Stimulated activated memory B cell treated with anti-CD40 and anti-IgM and Interleukin-4, amounts not matched to agents 10 μg/mL and 1 μg/mL and 100 μg/mL, for 72 hours (primary cell): ENCODE data around the gene POC1B.

Experiments
- ATAC-seq: fragments of 150-1000 bp; cut with Tn5 transposase; 2 replicates; pipeline ENCODE4 v1.10.0; 2021
- H3K27ac Mint-ChIP-seq: one replicate; pipeline ENCODE4 v1.8.0; 2022; ENCODE audit warnings: mild to moderate bottlenecking, mixed read lengths
- H3K27me3 Mint-ChIP-seq: one replicate; pipeline ENCODE4 v1.8.0; 2022; ENCODE audit warnings: mixed read lengths
- H3K36me3 Mint-ChIP-seq: one replicate; pipeline ENCODE4 v1.8.0; 2022; ENCODE audit warnings: mixed read lengths
- H3K4me1 Mint-ChIP-seq: one replicate; pipeline ENCODE4 v1.8.0; 2022; ENCODE audit warnings: mixed read lengths
- H3K4me3 Mint-ChIP-seq: one replicate; pipeline ENCODE4 v1.8.0; 2022; ENCODE audit warnings: mild to moderate bottlenecking, moderate library complexity, mixed read lengths
- H3K9me3 Mint-ChIP-seq: one replicate; pipeline ENCODE4 v1.8.0; 2022; ENCODE audit warnings: mixed read lengths

The POC1B gene

GRCh38 chr12:89437231-89437630 lies 88.6 kb downstream of the POC1B start:
- Mint-ChIP-seq H3K27ac (no peak overlapping the region), H3K36me3 (peaks cover 58% of the 10 kb centered on the region)

DNA sequence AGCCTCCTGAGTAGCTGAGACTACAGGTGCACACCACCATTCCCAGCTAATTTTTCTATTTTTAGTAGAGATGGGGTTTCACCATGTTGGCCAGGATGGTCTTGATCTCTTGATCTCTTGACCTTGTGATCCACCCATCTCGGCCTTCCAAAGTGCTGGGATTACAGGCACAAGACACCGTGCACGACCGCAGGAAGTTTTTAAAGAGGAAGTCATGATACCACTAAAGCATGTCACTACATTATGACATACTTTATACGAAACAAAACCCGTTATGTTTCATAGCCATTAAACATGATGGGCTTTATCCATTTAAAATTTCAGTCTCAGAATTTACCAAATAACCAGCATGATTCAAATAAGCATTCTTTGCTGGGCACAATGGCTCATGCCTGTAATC lies 89.8 kb downstream of the POC1B start:
- H3K27ac Mint-ChIP-seq: no peak overlapping the region
- peaks cover 2% of the 10 kb centered on the region for H3K9me3 Mint-ChIP-seq
- H3K27me3 Mint-ChIP-seq: no peaks in the 10 kb centered on the region
- H3K4me3 Mint-ChIP-seq: no peak overlapping the region
- no peaks in the 10 kb centered on the region for H3K4me1 Mint-ChIP-seq
- ATAC-seq: no peak
- peaks cover 47% of the 10 kb centered on the region for H3K36me3 Mint-ChIP-seq

More at GRCh38 chr12:89437231-89437630, 88.6 kb downstream of the POC1B start:
- peaks cover 2% of the 10 kb centered on the region for H3K9me3 Mint-ChIP-seq
- no peaks in the 10 kb centered on the region for H3K4me1 Mint-ChIP-seq
- ATAC-seq: no peak
- H3K4me3 Mint-ChIP-seq: no peak overlapping the region
- no peaks in the 10 kb centered on the region for H3K27me3 Mint-ChIP-seq

GRCh38 chr12:89433634-89434033 lies 92.2 kb downstream of the POC1B start:
- Mint-ChIP-seq H3K4me1 (peaks cover 6% of the 10 kb centered on the region), H3K4me3 (no peak overlapping the region), H3K9me3 (peaks cover 2% of the 10 kb centered on the region), H3K27me3 (no peaks in the 10 kb centered on the region), H3K36me3 (peaks cover 32% of the 10 kb centered on the region), H3K27ac (no peak overlapping the region)
- ATAC-seq: no peak

DNA sequence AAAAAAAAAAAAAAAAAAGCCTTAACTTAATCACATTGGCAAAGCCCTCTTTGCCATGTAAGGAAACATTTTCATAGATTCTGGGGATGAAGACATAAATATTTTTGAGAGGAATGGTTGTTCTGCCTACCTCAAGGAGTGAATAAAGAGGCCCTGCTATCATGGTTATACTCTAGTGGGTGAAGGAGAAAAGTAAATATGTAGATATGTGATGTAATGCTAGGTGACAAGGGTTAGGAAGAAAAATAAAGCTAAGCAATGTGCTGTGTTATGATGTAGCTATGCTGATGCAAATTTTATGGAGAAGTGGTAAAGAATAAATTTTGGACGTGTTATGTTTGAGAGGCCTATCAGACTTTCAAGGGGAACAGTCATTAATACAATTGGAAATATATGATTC lies 93.5 kb downstream of the POC1B start:
- no peak overlapping the region for H3K27ac Mint-ChIP-seq
- peaks cover 18% of the 10 kb centered on the region for H3K4me1 Mint-ChIP-seq
- no peak for ATAC-seq
- no peak overlapping the region for H3K4me3 Mint-ChIP-seq
- H3K36me3 Mint-ChIP-seq: peaks cover 23% of the 10 kb centered on the region
- no peaks in the 10 kb centered on the region for H3K27me3 Mint-ChIP-seq
- no peaks in the 10 kb centered on the region for H3K9me3 Mint-ChIP-seq

DNA sequence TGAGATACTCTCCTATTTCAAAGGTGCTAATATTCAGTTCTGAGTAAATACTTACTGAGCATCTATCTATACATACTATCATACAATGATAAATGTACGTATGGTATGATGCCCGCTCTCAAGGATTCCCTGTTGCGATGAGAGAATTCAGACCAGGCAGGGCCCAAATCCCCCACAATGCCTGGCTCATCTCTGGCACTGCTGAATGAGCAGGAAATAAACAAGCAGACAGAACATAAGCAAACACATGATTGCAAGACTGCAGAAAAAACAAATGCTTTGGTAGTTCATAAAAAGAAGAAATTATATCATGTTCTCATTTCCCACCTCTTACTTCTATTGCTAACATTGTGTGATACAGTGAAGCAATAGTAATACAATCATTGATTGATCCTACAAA lies 96.3 kb downstream of the POC1B start:
- ATAC-seq: no peak
- Mint-ChIP-seq H3K36me3 (peaks cover 20% of the 10 kb centered on the region), H3K9me3 (no peaks in the 10 kb centered on the region), H3K27me3 (no peaks in the 10 kb centered on the region), H3K4me3 (no peak overlapping the region), H3K27ac (no peak overlapping the region), H3K4me1 (peaks cover 20% of the 10 kb centered on the region)

- H3K4me1 Mint-ChIP-seq: peaks cover 20% of the 10 kb centered on the region
- no peak overlapping the region for H3K27ac Mint-ChIP-seq
- ATAC-seq: no peak
- no peaks in the 10 kb centered on the region for H3K9me3 Mint-ChIP-seq
- peaks cover 17% of the 10 kb centered on the region for H3K36me3 Mint-ChIP-seq
- H3K27me3 Mint-ChIP-seq: no peaks in the 10 kb centered on the region
- H3K4me3 Mint-ChIP-seq: no peak overlapping the region
Observed at GRCh38 chr12:89427508-89428156, 98.2 kb downstream of the POC1B start.

GRCh38 chr12:89424846-89425245 lies 101.0 kb downstream of the POC1B start:
- Mint-ChIP-seq H3K4me1 (peaks cover 14% of the 10 kb centered on the region), H3K9me3 (no peaks in the 10 kb centered on the region), H3K4me3 (no peak overlapping the region), H3K27ac (no peak overlapping the region), H3K27me3 (no peaks in the 10 kb centered on the region), H3K36me3 (peaks cover 17% of the 10 kb centered on the region)
- no peak for ATAC-seq

DNA sequence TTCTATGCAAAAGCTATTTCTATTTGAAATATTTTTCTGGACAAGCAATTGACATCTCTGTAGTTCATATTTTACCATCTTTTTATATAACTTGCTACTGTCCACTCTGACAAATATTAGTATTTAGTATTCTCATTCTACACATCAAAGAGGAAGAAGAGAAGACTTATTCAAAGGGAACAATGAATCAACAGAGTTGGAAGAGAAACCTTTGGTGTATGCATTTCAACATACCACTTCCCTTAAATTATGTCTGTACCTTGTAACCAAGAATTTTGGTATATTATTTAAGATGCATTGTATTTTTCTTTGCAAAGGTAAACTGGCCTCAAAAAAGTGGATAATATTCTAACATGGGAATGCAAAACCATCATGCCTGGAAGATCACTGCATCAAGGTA lies 101.5 kb downstream of the POC1B start:
- Mint-ChIP-seq H3K36me3 (peaks cover 17% of the 10 kb centered on the region), H3K4me1 (peaks cover 14% of the 10 kb centered on the region), H3K27ac (no peak overlapping the region)

GRCh38 chr12:89421092-89421835 lies 104.6 kb downstream of the POC1B start:
- Mint-ChIP-seq H3K4me1 (no peaks in the 10 kb centered on the region), H3K27me3 (no peaks in the 10 kb centered on the region), H3K4me3 (no peak overlapping the region), H3K9me3 (no peaks in the 10 kb centered on the region), H3K36me3 (peaks cover 30% of the 10 kb centered on the region), H3K27ac (no peak overlapping the region)
- ATAC-seq: no peak

More for the DNA sequence above, 101.5 kb downstream of the POC1B start:
- Mint-ChIP-seq H3K9me3 (no peaks in the 10 kb centered on the region), H3K4me3 (no peak overlapping the region), H3K27me3 (no peaks in the 10 kb centered on the region)
- no peak for ATAC-seq

DNA sequence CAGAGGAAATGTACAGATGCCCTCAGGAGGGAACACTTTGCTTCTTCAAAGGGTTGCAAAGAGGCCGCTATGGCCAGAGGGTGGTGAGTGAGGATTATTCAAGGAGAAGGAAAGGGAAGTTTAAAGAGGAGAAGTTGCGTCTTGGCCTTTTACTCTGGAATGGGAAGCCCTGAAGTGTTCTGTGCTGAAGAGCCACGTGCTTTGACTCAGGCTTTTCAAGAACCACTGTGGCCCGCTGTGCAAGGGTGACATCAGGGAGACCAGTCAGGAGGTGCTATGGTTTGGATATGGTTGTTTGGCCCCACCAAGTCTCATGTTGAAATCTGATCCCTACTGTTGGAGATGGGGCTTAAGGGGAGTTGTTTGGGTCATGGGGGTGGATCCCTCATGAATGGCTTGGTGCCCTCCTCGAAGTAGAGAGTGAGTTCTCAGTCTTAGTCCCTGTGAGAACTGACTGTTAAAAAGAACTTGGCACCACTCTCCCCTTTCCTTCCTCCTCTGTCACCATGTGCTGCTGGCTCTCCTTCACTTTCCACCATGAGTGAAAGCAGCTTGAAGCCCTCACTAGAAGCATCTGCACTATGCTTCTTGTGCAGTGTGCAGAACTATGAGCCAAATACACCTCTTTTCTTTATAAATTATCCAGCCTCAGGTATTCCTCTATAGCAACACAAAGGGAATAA lies 107.5 kb downstream of the POC1B start:
- ATAC-seq: no peak
- Mint-ChIP-seq H3K4me1 (no peaks in the 10 kb centered on the region), H3K9me3 (no peaks in the 10 kb centered on the region), H3K4me3 (no peak overlapping the region), H3K27me3 (no peaks in the 10 kb centered on the region), H3K36me3 (peaks cover 23% of the 10 kb centered on the region), H3K27ac (no peak overlapping the region)

GRCh38 chr12:89417246-89417977 lies 108.4 kb downstream of the POC1B start:
- Mint-ChIP-seq H3K4me3 (no peak overlapping the region), H3K4me1 (no peaks in the 10 kb centered on the region), H3K36me3 (peaks cover 22% of the 10 kb centered on the region), H3K27ac (no peak overlapping the region), H3K9me3 (no peaks in the 10 kb centered on the region), H3K27me3 (no peaks in the 10 kb centered on the region)
- no peak for ATAC-seq

DNA sequence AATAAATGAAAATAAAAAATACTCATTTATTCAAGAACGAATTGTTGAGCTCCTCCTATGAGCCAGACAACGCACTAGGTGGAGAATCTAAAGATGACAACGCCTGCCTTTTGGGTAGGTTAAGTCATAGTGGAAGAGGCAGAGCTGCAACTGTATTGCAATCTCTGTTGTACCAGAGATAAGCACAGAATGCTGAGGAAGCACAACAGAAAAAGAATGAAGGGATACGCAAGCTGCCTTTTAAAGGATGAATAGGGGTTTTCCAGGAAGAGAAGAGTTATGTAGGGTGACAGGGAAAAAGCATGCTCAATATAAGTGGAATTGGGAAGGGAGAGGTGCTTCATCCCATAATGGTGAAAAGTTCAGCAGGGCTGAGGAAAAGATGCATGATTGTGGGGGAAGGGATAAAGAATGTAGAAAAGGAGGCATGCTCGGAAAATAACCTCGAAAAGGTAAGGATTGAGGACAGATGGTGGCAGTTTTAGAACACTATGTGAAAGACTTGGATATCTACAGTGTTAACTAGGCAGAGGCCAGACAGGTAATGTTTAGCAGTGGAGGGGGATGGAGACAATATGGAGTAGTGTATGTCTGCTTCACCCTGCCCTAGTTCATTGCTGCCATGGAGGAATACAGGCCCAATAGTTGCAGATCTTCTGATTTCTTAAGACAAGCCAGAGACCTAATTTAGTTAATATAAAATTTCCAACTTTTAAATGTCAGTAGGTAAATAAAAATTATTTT lies 109.6 kb downstream of the POC1B start:
- ATAC-seq: no peak

GRCh38 chr12:89414851-89415250 lies 111.0 kb downstream of the POC1B start:
- H3K27me3 Mint-ChIP-seq: no peaks in the 10 kb centered on the region
- H3K4me1 Mint-ChIP-seq: no peaks in the 10 kb centered on the region
- no peak overlapping the region for H3K4me3 Mint-ChIP-seq
- no peak overlapping the region for H3K27ac Mint-ChIP-seq
- peaks cover 18% of the 10 kb centered on the region for H3K36me3 Mint-ChIP-seq
- ATAC-seq: no peak
- H3K9me3 Mint-ChIP-seq: no peaks in the 10 kb centered on the region

More for the DNA sequence above, 109.6 kb downstream of the POC1B start:
- Mint-ChIP-seq H3K36me3 (peaks cover 18% of the 10 kb centered on the region), H3K27me3 (no peaks in the 10 kb centered on the region), H3K4me1 (no peaks in the 10 kb centered on the region), H3K4me3 (no peak overlapping the region), H3K9me3 (no peaks in the 10 kb centered on the region), H3K27ac (no peak overlapping the region)

DNA sequence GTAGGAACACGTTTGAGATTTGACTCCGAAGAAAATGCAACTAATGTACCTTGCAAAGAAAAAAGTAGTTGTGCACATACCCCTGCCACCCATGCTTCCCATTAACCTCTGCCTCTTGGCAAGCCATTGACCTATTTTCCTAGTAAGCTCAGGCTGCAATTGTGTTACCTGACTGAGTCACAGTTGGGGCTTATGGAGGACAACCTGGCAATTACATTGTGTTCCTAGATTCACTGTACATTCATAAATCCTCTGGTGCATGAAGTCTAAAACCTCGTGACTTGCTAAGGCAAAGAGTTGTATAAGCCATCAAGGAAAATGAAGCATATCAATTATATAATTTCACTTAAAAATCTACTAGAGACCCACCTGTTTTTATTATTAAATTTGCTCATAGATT lies 111.5 kb downstream of the POC1B start:
- Mint-ChIP-seq H3K9me3 (no peaks in the 10 kb centered on the region), H3K4me1 (no peaks in the 10 kb centered on the region), H3K36me3 (peaks cover 22% of the 10 kb centered on the region), H3K4me3 (no peak overlapping the region), H3K27ac (no peak overlapping the region), H3K27me3 (no peaks in the 10 kb centered on the region)
- no peak for ATAC-seq

- no peak overlapping the region for H3K27ac Mint-ChIP-seq
Observed at GRCh38 chr12:89413234-89413633, 112.6 kb downstream of the POC1B start.

More at GRCh38 chr12:89413234-89413633, 112.6 kb downstream of the POC1B start:
- no peak for ATAC-seq
- no peaks in the 10 kb centered on the region for H3K9me3 Mint-ChIP-seq
- H3K27me3 Mint-ChIP-seq: no peaks in the 10 kb centered on the region
- peaks cover 18% of the 10 kb centered on the region for H3K36me3 Mint-ChIP-seq
- no peaks in the 10 kb centered on the region for H3K4me1 Mint-ChIP-seq
- H3K4me3 Mint-ChIP-seq: no peak overlapping the region
